ENCODE measurements around the gene CILP2.

Gene CILP2

DNA sequence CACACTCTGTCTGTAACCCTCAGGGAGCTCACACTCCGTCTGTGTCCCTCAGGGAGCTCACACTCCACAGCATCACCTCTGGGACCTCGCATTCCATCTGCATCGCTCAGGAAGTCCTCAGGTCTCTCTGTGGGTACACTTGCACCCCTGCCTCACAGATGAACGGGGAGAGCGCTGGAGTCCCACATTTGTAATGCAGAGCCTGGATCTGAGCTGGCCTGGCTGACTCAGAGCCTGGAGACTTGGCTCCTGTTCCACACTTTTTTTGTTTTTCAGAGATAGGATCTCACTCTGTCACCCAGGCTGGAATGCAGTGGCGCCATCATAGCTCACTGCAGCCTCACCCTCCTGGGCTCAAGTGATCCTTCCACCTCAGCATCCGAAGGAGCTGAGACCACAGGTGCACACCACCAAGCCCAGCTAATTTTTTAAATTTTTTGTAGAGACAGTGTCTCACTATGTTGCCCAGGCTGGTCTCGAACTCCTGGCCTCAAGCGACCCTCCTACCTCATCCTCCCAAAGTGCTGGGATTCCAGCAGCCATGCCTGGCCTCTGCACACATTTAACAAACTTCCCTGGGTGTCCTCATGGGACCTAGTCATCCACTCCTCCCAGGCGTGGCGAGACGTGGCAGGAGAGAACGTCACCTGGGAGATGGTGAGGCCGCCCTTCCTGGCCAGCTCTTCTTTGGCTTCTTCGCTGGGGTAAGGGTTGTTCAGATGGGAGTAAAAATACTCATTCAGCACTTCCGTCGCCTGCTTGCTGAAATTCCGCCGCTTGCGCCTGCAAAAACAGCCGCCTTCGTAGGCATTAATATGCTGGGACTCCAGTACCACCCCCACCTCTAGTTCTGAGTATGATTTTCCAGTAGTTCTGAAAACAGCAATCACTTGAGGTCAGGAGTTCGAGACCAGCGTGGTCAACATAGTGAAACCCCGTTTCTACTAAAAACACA, 31.0 kb downstream of the CILP2 start:
- DNase-seq = no peak

DNA sequence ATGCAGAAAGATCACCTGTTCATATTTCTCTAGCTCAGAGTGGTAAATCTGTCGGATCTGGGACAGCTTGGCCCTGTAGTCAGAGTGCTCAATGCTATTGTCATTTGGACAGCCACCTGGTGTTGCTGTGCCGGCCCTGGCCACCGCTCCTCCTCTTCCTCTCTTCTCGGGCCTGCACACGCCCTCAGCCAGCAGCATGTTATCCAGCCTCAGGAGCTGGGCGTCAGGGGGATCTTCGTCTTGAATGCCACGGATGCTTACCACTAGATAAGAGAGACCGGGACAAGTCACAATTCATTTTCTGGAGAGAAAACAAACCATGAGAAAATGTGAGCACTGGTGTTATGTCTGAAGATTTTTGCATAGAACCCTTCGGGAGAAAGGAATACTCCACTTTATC, 32.5 kb downstream of the CILP2 start:
- no peak for DNase-seq

DNA sequence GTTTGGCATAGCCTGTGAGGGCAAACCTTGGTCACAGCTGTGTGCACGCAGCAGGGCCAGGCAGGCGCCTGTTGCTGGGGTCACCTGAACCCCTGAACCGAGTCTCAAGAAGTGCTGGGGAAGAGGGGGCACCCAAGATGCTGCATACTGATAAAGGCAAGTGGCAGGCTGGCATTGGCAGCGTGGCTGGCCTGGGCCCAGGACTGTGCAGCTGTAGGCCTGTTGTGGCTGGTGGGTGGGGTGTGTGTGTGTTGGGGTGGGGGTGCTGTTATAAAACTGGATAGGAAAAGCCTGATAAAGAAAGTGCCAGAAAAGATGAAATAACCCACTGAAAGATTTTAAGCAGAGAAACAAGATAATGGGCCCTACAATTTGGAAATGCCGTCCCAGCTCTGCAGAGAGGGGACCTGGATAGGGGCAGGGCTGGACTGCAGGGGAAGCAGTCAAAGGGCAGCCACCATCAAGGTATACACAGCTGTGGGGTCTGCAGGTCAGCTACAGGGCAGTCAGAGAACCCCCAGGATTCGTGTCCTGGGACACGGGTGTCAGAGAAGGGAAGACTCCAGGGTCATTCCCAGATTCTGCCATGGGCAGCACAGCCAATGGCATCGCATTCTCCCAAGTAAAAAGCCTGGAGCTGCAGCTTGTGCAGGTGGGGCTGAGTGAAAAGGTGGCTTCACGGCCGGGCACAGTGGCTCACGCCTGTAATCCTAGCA, 33.2 kb downstream of the CILP2 start:
- no peak for DNase-seq

DNA sequence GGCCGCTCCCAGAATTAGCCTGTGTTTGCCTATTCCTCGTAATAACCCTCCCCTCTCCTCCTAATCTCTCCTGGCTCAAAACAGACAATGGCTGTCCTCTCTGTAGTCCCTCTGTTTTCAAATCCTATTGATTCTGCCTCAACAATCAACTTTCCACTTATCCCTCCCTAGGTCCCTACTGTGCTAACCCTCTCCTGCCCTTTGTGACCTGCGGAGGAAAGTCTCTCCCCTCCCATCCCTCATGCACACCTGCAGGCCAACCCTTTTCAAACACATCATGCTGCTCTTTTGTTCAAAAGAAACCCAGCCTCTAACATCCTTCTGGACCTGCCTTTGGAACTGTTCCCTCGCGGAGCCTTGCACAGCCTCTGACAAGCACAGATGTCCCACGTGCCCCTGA, 37.3 kb downstream of the CILP2 start:
- no peak for DNase-seq

DNA sequence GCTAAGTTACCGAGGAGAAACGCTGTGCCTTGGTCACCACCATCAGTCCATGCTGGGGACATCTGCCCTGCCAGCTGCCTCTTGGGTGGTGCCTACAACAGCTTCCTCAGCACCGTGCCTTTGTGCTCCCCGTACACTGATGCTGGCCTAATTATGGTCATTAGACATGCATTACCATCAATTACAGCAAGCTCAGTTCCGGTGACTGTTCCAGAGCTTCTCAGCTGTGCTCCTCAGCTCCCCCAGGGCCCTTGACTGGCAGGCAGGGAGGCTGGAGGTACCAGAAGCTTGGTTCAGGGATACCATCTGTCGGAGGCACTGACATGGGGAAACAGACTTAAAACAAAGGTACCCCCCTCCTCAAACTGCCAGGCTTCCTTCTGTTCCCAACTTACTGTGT, 40.2 kb downstream of the CILP2 start:
- DNase-seq = no peak

DNA sequence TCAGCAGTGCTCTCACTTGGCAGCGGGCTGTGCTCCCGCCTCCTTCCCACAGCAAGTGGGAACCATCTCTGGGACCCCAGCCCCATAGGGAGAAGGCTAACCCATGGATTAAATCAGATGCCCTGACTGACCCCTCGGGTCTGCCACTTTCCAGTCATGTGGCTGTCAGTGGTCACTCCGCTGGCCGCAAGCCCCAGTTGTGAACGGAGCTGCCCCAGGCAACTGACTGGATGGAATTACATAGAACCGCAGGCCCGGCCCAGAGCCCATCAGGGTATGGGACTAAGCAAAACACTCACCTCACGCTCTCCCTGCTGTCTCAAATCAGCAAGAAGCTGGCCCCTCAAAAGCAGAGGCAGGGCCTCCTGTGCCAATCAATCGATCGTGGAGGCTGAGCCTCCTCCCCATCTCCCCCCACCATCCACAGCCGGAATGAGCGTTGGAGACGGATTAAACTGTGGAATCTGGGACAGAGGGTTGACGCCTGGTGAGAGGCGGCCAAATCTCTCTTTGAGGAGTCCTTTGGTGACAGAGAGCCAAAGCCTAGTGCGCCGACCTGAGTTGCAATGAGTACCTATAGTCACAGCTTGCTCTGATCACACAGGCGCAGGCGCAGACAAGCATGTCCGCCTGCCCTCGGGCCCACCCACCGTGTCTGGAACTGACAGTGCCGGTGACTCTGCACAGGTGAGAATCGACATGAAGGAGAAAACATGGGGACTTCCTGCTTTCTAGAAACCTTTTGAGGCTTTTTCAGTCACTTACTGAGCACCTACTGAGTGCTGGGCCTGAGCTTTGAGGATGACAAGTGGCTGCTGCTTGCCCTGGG, 41.7 kb downstream of the CILP2 start:
- no peak for DNase-seq

DNA sequence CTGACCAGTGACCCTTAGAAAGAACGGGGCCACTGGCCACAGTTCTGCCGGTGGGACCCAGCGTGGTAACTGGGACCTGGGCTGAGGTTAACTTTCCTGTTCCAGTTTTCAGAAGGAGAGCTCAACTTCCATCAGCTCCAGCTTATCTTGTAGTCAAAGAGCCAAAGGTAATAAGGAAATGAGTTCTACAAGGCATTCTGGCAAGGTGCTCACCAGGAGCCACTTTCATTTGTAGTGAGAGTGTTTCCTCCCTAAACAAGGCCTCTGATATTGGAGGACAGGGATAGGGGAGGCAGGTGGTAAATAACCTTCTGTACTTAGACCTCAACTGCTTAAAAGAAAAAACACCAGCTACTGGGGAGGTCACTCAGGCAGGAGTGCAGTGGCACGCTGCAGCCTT, 42.4 kb downstream of the CILP2 start:
- no peak for DNase-seq

DNA sequence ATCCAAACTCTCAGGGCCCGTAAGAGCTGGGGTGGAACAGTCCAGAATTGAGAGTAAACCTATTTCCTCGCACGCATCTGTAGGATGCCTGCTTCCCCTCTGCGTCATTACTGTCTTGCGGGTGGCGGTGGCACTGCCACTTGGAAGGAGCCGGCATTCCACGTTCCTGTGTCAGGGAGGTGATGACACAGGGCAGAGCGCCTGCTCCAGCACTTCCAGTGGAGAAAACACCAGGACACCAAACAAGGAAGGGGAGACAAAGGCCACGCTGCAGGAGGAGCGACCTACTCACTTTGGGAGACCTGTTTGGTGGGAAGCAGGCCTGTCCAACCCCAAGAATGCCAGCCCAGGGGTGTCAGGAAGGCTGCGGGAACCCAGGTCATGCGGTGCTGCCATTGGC, 43.3 kb downstream of the CILP2 start:
- no peak for DNase-seq

DNA sequence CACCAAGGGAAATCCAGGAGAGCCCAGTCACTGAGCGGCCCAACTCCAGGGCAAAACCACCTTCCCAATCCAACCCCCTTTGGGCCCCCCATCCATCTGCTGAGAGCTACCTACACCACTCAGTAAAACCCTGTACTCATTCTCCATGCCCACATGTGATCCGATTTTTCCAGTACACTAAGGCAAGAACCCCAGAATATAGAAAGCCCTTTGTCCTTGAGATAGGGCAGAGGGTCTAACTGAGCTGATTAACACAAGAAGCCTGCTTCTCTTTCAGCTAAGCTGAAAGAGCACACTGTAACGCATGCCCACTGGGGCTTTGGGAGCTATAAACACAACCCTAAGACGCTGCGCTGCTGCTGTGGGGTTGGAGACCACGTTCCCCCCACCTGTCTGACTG, 44.4 kb downstream of the CILP2 start:
- DNase-seq = no peak

DNA sequence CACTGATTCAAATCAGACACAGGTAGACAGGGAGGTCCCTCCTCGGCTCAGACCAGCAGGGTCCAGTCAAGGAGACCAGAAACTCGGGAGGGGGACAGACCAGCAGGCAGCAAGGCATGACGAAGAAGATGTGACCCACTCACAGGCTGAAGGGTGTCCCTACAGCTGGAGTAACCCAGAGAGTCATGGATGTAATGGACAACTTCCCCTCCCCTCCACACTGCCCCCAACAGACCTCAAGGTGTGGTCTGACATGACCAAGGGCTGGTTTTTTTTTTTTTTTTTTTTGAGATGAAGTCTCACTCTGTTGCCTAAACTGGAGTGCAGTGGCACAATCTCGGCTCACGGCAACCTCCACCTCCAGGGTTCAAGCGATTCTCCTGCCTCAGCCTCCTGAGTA, 46.3 kb downstream of the CILP2 start:
- no peak for DNase-seq

DNA sequence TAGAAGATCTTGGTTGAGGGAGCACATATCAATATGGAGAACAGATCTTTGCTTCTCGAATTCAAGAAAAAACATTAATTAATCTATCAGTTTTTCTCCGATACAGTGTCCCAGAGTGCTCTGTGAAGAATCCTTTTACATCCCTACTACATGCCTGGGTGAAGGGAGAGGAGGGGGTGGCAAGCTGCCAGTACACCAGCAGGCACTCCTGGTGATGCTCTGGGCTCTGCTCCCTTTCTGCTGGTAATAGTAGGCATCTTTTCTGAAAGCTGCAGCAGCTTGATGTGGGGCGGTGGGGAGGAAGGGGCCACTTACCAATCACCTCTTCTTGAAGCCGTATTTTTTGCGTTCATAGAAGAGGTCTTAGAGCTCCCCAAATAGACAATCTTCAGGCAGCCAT, 49.7 kb downstream of the CILP2 start:
- DNase-seq = no peak

DNA sequence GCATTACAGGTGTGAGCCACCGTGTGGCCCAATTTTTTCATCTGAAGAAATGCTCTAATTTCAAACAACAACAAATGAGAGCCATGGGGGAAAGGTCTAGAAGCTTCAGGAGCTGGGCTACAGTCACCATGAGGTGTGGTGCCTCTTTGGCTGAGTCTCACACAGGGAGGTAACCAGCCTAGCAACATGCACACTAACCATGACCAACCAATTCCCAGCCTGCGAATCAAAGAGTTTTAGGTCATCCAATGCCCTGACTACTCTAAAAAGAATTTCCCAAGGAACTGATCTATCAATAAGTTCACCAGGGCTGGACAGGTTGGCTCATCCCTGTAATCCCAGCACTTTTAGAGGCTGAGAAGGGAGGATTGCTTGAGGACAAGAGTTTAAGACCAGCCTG, 50.5 kb downstream of the CILP2 start:
- no peak for DNase-seq

DNA sequence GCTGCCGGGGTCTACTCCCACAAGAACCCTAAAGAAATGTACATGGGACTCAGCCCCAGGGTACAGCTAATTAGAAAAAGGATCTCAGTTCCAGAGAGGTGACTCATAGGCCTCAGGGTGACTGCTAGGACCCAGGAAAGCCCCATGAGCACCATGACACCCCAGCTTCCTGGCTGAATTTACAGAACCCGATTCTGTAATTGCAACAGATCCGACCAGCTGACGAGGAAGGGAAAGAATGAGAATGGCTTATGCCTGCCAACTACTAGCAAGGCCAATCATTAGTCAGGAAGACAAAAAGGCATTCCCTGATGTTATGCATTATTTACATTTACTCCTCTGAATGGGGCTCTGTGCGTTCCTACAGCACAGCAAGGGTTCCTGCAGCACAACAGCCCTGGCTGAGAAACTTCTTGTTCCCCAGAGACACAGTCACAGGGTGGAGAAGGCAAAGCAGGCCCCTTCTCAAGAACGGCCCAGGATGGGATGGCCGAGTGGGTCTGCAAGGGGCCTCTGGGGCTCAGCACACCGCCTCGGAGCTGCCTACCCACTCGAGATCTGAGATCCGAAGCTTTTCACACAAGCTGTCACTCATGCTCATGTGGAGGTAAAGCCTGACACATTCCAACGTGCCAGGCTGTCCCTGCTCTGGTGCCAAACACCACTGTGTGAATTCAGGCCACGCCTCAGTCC, 53.2 kb downstream of the CILP2 start:
- DNase-seq = peak; percentile 79

DNA sequence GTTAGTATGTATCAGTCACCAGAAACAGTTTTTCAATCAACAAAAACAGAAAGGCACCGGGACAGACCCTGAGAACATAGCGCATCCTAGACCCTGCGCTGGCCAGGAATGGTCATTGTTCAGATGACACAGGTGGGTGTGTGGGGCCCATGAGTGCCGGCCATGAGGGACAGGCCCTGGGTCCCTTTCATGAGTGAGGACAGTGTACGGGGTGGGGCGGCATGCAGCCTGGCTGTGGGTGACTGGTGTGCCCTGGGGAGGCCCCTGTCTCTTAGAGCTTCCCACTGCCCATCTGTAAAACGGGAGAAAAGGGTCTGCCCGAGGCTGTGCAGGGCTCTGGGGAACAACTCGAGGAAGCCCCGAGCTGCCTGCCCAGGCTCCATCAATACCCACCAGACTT, 54.6 kb downstream of the CILP2 start:
- no peak for DNase-seq

DNA sequence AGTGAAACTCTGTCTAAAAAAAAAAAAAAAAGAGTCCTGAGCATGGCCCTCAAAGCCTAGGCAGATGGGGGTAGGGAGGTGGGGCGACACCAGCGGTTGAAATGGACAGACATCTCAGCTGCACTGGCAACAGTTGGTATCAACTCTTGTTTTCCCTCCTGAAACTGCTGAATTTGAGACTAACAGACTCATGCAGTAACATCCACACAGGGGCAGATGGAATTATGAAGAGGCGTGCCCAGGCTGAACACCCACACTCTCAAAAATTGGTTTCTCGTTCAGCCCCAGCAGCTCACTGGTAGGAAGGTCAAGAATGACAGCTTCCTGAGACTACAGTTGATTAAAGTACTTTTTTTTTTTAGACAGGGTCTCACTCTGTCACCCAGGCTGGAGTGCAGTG, 56.3 kb downstream of the CILP2 start:
- no peak for DNase-seq

DNA sequence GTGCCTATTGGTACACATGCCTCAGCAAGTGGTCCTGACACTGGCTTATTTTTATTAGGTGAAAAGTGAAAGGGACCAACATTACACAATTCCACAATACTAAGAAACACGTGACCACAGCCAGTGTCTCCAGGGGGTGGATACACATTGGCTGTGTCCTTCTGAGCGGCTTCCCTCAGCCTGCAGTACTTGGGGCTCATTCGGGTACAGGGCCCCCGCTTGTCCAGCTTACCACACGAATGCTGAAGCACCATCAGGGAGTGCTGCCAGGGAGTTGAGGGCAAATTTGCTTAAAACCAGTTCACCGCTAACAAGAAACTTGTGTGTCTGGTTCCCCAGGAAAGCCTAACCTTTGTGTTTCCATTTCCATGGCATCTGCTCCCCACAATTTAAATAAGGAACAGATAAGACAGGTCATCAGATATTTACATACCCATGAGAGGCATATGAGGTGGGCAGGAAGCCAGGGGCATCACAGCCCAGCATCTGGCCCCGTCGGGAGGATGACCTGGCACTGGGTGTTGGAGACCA, 57.2 kb downstream of the CILP2 start:
- DNase-seq = no peak

Data from CD4-positive, alpha-beta T cell treated with Interleukin-15 for 1 hour (primary cell).